HG03469 (cell line): Measurements from ENCODE around the gene CDC123.
"Not testable (repeated sequence)": the region's sequence is repeated elsewhere in the genome, so short reads cannot be mapped to it uniquely, and the experiment has no call there.

Source experiments
- ATAC-seq: cut with Tn5 transposase; IDR thresholded peaks from one replicate; pipeline ENCODE4 v1.9.1; 2021; ENCODE audit warnings: mild to moderate bottlenecking, moderate library complexity, moderate number of reproducible peaks; ENCODE audit not compliant: unreplicated experiment

Gene CDC123

GRCh38 chr10:12195603-12196506, at the start of gene CDC123, which contains the start of gene NUDT5:
TSS of gene CDC123 (plus strand) at chr10:12196188. CDS start at chr10:12196246, 58 bp downstream.
TSS of gene NUDT5 (minus strand) at chr10:12195891. CDS start at chr10:12186291, 9,600 bp downstream.
- ATAC-seq, result peak; percentile 61

GRCh38 chr10:12150163-12150562, 45.8 kb upstream of the CDC123 start:
- ATAC-seq, result no peak

- no peak for ATAC-seq
These were observed 41.5 kb upstream of the CDC123 start for GRCh38 chr10:12154516-12154915.

GRCh38 chr10:12156367-12157123, 39.4 kb upstream of the CDC123 start:
- no peak for ATAC-seq

- ATAC-seq, result no peak
These were observed 37.9 kb upstream of the CDC123 start for GRCh38 chr10:12158111-12158510.

- ATAC-seq, result no peak
These were observed 35.3 kb upstream of the CDC123 start for GRCh38 chr10:12160664-12161063.

GRCh38 chr10:12162927-12163326, 33.1 kb upstream of the CDC123 start:
- no peak for ATAC-seq

- ATAC-seq, result no peak
These were observed 31.9 kb upstream of the CDC123 start for GRCh38 chr10:12164085-12164484.

GRCh38 chr10:12165036-12165435, 31.0 kb upstream of the CDC123 start:
- ATAC-seq, result no peak

GRCh38 chr10:12165999-12166775, 29.8 kb upstream of the CDC123 start:
- no peak for ATAC-seq

GRCh38 chr10:12171512-12171911, 24.5 kb upstream of the CDC123 start:
- ATAC-seq, result not testable (repeated sequence)

- ATAC-seq, result no peak
These were observed 18.3 kb upstream of the CDC123 start for GRCh38 chr10:12177642-12178041.

GRCh38 chr10:12179606-12180170, 16.3 kb upstream of the CDC123 start:
- no peak for ATAC-seq

- no peak for ATAC-seq
These were observed 15.6 kb upstream of the CDC123 start for GRCh38 chr10:12180221-12180974.

- no peak for ATAC-seq
These were observed 14.8 kb upstream of the CDC123 start for GRCh38 chr10:12181065-12181775.

GRCh38 chr10:12184165-12184564, 11.8 kb upstream of the CDC123 start:
- ATAC-seq, result no peak

GRCh38 chr10:12186323-12186722, 9.7 kb upstream of the CDC123 start:
- ATAC-seq, result no peak

GRCh38 chr10:12187321-12187905, 8.6 kb upstream of the CDC123 start:
- ATAC-seq, result no peak

- no peak for ATAC-seq
These were observed 7.3 kb upstream of the CDC123 start for GRCh38 chr10:12188656-12189055.
